Endodermal cell (in vitro differentiated cells): ENCODE measurements around the gene SLC45A1. TPM values are rescaled to one million over a fixed set of nuclear protein-coding genes. Genes with fewer than 3 reads are reported as not detected.
A peak's percentile ranks its signal among the peaks of the same experiment; 100 is the strongest.

Experiments
- DNase-seq: peaks from one replicate; pipeline ENCODE4 v3.0.0-alpha.2; 2017
- H3K27ac ChIP-seq: 2 replicates; pipeline ENCODE4 v1.5.1; 2013; ENCODE audit warnings: mild to moderate bottlenecking, low read depth, low read length, moderate library complexity
- H3K27me3 ChIP-seq: 2 replicates; pipeline ENCODE4 v1.6.1; 2013; ENCODE audit warnings: mild to moderate bottlenecking, low read length, moderate library complexity; ENCODE audit not compliant: insufficient read depth, control insufficient read depth, poor library complexity, severe bottlenecking
- H3K36me3 ChIP-seq: 2 replicates; pipeline ENCODE4 v1.7.0; 2013; ENCODE audit warnings: mild to moderate bottlenecking, low read length, moderate library complexity; ENCODE audit not compliant: control insufficient read depth, insufficient read depth
- H3K4me1 ChIP-seq: one replicate; pipeline ENCODE4 v1.7.0; 2013; ENCODE audit warnings: low read length; ENCODE audit not compliant: control insufficient read depth, insufficient read depth
- H3K4me3 ChIP-seq: 2 replicates; pipeline ENCODE4 v1.5.1; 2013; ENCODE audit warnings: mild to moderate bottlenecking, low read length, moderate library complexity
- H3K9ac ChIP-seq: 2 replicates; pipeline ENCODE4 v1.6.1; 2013; ENCODE audit warnings: mild to moderate bottlenecking, low read length, moderate library complexity; ENCODE audit not compliant: poor library complexity, severe bottlenecking; ENCODE audit errors: extremely low read depth
- H3K9me3 ChIP-seq: 2 replicates; pipeline ENCODE4 v1.6.1; 2013; ENCODE audit warnings: mild to moderate bottlenecking, low read length, moderate library complexity; ENCODE audit not compliant: control insufficient read depth
- H3K27ac Mint-ChIP-seq: 2 replicates; pipeline ENCODE4 v1.8.0; 2020; ENCODE audit warnings: mixed read lengths
- H3K27me3 Mint-ChIP-seq: 2 replicates; pipeline ENCODE4 v1.8.0; 2021; ENCODE audit warnings: mild to moderate bottlenecking, mixed read lengths; ENCODE audit not compliant: insufficient read depth
- H3K36me3 Mint-ChIP-seq: 2 replicates; pipeline ENCODE4 v1.8.0; 2020; ENCODE audit warnings: low read depth, mixed read lengths
- H3K4me1 Mint-ChIP-seq: 2 replicates; pipeline ENCODE4 v1.8.0; 2020; ENCODE audit warnings: mixed read lengths
- H3K4me3 Mint-ChIP-seq: 2 replicates; pipeline ENCODE4 v1.8.0; 2020; ENCODE audit warnings: mild to moderate bottlenecking, moderate library complexity, mixed read lengths
- H3K9me3 Mint-ChIP-seq: 2 replicates; pipeline ENCODE4 v1.8.0; 2020; ENCODE audit warnings: mild to moderate bottlenecking, mixed read lengths
- WGBS, 2 experiments: methylation state at CpG; one replicate each; pipeline versions ENCODE4 v1.1.5 to v1.1.7; 2013; ENCODE audit warnings: missing lambda C conversion rate in 2 of 2, mixed read lengths in 1 of 2; ENCODE audit not compliant: insufficient coverage in 1 of 2, insufficient read length in 1 of 2; 5-methylcytosine and 5-hydroxymethylcytosine counted together
- total RNA-seq, 2 donors: library from RNA; stranded (reverse); fragmentation: NEBNext Ultra II Directional in 1 of 2; extraction: Animal tissue kit (Norgen Biotek cat#: 25700) in 1 of 2; gene quantifications; 2 replicates in 1 of 2; 3 replicates in 1 of 2; pipeline ENCODE4 v1.2.1, GENCODE V29; 2021
- TF ChIP-seq, protein P1 (sequence below): fragments of 200-600 bp; sonication (generic); conservative IDR thresholded peaks from 2 replicates; pipeline ENCODE4 v1.5.0; 2021; ENCODE audit warnings: antibody characterized with exemption, mild to moderate bottlenecking

The SLC45A1 gene
- total RNA-seq, 2 donors from 2014 or later, result 0.42 TPM; not detected in 1

DNA sequence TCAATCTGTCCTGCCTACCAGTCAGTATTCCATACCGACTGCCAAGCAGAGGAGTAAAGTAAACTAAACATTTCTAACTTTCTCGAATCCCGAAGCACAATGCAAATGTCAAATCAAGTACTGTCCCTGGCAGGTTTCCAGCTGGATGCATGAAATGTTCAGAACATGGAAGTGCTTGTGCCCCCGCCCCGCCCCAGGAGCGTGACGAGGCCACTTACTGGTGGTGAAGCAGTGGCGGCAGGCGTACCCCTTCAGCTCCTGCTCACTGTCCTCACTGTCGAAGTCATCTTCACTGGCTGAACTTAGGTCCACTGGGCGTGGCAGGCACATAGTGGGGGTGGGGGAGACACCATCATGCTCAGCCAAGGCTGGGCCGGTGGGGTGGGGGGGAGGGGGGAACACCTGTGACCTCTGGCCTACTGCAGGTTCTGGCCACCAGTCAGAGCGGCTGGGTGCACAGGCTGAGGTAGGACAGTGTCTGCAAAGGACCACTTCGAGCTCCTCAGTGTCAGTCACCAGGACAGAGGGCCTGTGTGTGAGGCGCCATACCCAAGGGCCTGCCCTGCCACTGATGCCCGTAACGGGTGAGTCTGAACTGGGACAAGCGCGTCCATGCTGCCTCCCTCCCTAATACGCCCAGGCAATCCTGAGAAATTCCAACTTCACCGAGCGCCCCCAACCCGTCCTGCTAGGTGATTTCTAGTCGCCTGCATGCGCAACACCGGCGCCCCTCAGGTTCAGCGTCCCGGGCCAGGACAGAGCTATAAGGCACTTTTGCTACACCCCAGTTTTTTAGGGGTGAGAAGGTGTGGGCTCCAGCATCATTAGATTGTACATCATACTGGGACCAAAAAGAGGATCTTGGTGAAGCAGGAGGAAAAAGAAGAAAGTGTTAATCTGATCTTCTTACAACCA, 46.9 kb downstream of the SLC45A1 start:
- Histone ChIP-seq H3K27me3 (no peaks in the 10 kb centered on the region), H3K27ac (no peak overlapping the region), H3K9ac (no peak overlapping the region), H3K4me3 (no peak overlapping the region), H3K9me3 (no peaks in the 10 kb centered on the region), H3K36me3 (peaks cover 58% of the 10 kb centered on the region), H3K4me1 (no peaks in the 10 kb centered on the region)
- no peak overlapping the region for H3K4me3 Mint-ChIP-seq
- no peaks in the 10 kb centered on the region for H3K27me3 Mint-ChIP-seq
- WGBS, 2 experiments, result 96 to 97% methylated on average over 15 to 29 of the region's 29 CpGs
- peaks cover 49% of the 10 kb centered on the region for H3K36me3 Mint-ChIP-seq
- DNase-seq, result no peak
- H3K27ac Mint-ChIP-seq, result no peak overlapping the region
- TF ChIP-seq, protein P1, sequence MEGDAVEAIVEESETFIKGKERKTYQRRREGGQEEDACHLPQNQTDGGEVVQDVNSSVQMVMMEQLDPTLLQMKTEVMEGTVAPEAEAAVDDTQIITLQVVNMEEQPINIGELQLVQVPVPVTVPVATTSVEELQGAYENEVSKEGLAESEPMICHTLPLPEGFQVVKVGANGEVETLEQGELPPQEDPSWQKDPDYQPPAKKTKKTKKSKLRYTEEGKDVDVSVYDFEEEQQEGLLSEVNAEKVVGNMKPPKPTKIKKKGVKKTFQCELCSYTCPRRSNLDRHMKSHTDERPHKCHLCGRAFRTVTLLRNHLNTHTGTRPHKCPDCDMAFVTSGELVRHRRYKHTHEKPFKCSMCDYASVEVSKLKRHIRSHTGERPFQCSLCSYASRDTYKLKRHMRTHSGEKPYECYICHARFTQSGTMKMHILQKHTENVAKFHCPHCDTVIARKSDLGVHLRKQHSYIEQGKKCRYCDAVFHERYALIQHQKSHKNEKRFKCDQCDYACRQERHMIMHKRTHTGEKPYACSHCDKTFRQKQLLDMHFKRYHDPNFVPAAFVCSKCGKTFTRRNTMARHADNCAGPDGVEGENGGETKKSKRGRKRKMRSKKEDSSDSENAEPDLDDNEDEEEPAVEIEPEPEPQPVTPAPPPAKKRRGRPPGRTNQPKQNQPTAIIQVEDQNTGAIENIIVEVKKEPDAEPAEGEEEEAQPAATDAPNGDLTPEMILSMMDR, result no peak
- peaks cover 3% of the 10 kb centered on the region for H3K4me1 Mint-ChIP-seq
- no peaks in the 10 kb centered on the region for H3K9me3 Mint-ChIP-seq

DNA sequence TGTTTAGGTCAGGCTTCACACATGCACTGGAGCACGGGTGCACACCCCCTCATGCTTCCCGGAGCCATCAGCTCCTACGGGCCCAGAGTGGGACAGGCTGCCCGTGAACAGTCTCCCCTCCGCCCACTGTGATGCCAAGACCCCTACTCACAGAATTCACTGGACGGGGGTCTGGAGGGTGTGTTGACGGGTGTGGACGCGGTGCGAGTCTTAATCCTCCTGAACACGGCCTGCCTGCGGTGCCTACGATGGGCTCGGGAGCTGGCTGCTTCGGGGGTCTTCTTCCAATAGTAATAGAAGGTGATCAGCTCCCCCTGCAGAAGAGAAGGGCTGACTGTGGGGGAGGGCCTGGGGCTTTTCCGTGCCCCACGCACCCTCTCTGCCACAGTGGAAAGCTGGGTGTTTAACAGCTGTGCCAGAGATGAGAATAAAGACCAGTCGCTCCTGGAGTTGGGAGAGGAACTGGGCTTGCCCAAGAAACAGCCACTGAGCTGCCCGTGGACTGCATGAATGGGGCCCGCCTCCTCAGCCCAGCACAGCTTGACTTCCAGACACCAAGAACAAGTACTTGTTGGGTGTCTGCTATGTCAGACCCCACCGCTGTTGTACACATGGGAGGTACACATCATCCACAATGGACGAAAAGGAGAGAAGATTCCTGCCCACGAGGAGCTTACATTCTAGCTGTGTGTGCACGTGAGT, 47.9 kb downstream of the SLC45A1 start:
- WGBS, 2 experiments, result 96 to 97% methylated on average over 16 to 24 of the region's 24 CpGs
- H3K9me3 ChIP-seq, result no peaks in the 10 kb centered on the region
- Mint-ChIP-seq H3K4me1 (peaks cover 11% of the 10 kb centered on the region), H3K4me3 (no peak overlapping the region), H3K36me3 (peaks cover 53% of the 10 kb centered on the region), H3K27ac (peak overlapping the region; percentile 58), H3K27me3 (no peaks in the 10 kb centered on the region), H3K9me3 (no peaks in the 10 kb centered on the region)
- H3K4me1 ChIP-seq, result no peaks in the 10 kb centered on the region
- H3K27me3 ChIP-seq, result no peaks in the 10 kb centered on the region
- no peak overlapping the region for H3K27ac ChIP-seq
- DNase-seq, result no peak
- peaks cover 64% of the 10 kb centered on the region for H3K36me3 ChIP-seq
- H3K9ac ChIP-seq, result no peak overlapping the region
- no peak overlapping the region for H3K4me3 ChIP-seq
- TF ChIP-seq, protein P1, result no peak

DNA sequence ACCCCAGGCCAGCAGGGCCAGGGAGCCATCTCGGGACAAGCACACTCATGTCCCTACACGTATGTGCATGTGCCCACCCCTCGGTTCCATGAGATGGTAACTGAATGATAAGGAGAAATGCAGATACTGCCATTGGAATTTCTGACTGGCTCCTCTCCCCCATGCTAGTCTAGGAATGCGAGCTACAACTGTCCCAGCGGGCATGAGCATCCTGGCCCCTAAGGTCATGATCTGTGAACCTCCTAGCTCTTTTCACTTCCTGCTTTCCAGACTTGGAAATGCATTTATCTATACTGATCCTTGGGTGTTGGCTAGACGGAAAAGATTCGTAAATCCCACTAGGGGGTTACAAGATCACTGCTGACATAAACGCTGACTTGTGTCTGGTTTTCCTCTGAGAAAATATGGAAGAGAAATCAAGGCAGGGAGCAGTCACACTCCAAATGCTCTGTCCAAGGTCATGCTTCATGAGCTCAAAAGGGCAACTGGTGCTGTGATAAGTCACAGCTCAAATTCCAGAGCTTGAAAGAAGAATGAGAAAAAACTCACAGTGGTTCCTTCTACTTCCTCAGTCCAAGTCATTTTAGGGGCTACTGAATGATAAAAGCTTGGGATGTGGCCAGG, 49.8 kb downstream of the SLC45A1 start:
- H3K36me3 Mint-ChIP-seq, result peaks cover 41% of the 10 kb centered on the region
- Histone ChIP-seq H3K4me1 (no peaks in the 10 kb centered on the region), H3K9ac (no peak overlapping the region), H3K27me3 (no peaks in the 10 kb centered on the region), H3K4me3 (no peak overlapping the region), H3K36me3 (peaks cover 64% of the 10 kb centered on the region), H3K9me3 (no peaks in the 10 kb centered on the region), H3K27ac (no peak overlapping the region)
- DNase-seq, result no peak
- WGBS, 2 experiments, result 81 to 93% methylated on average over 6 to 8 of the region's 8 CpGs
- H3K4me3 Mint-ChIP-seq, result no peak overlapping the region
- TF ChIP-seq, protein P1, result no peak
- peaks cover 28% of the 10 kb centered on the region for H3K4me1 Mint-ChIP-seq
- H3K27ac Mint-ChIP-seq, result peak overlapping the region; percentile 46
- no peaks in the 10 kb centered on the region for H3K27me3 Mint-ChIP-seq
- no peaks in the 10 kb centered on the region for H3K9me3 Mint-ChIP-seq
